Activated CD4-positive, alpha-beta T cell treated with anti-CD3 and anti-CD28 coated beads, Interleukin-10, Interleukin-2, amounts not matched to agents 100 ng/mL and 50 ng/mL, durations not matched to agents 16 hours and 8 hours (primary cell): ENCODE measurements around the gene EDN1.
"Not testable (repeated sequence)": the region's sequence is repeated elsewhere in the genome, so short reads cannot be mapped to it uniquely, and the experiment has no call there.

Source experiments
- DNase-seq: peaks from one replicate; pipeline ENCODE4 v3.0.0-alpha.2; 2020

EDN1 gene

GRCh38 chr6:12328701-12329100, 38.5 kb downstream of the EDN1 start:
- DNase-seq = no peak

- no peak for DNase-seq
Measured at GRCh38 chr6:12331474-12331873, 41.3 kb downstream of the EDN1 start.

- DNase-seq = no peak
Measured at GRCh38 chr6:12331951-12332749, 42.0 kb downstream of the EDN1 start.

GRCh38 chr6:12332750-12333079, 42.6 kb downstream of the EDN1 start:
- DNase-seq = not testable (repeated sequence)

- no peak for DNase-seq
Measured at GRCh38 chr6:12333128-12333527, 43.0 kb downstream of the EDN1 start.

- no peak for DNase-seq
Measured at GRCh38 chr6:12334526-12335130, 44.5 kb downstream of the EDN1 start.

GRCh38 chr6:12335131-12335527, 45.0 kb downstream of the EDN1 start:
- no peak for DNase-seq

GRCh38 chr6:12335717-12336116, 45.6 kb downstream of the EDN1 start:
- no peak for DNase-seq

GRCh38 chr6:12336121-12336971, 46.2 kb downstream of the EDN1 start:
- no peak for DNase-seq

- no peak for DNase-seq
Measured at GRCh38 chr6:12339022-12339421, 48.9 kb downstream of the EDN1 start.

GRCh38 chr6:12339808-12340487, 49.8 kb downstream of the EDN1 start:
- DNase-seq = no peak

GRCh38 chr6:12340488-12340818, 50.3 kb downstream of the EDN1 start:
- no peak for DNase-seq

GRCh38 chr6:12342664-12343063, 52.5 kb downstream of the EDN1 start:
- DNase-seq = no peak

- no peak for DNase-seq
Measured at GRCh38 chr6:12343122-12343439, 52.9 kb downstream of the EDN1 start.

GRCh38 chr6:12343440-12344162, 53.4 kb downstream of the EDN1 start:
- no peak for DNase-seq

GRCh38 chr6:12344296-12344695, 54.1 kb downstream of the EDN1 start:
- DNase-seq = no peak

- DNase-seq = no peak
Measured at GRCh38 chr6:12344961-12345693, 55.0 kb downstream of the EDN1 start.

- no peak for DNase-seq
Measured at GRCh38 chr6:12345694-12346058, 55.5 kb downstream of the EDN1 start.
